GM12878 (cell line): Measurements from ENCODE around the gene PIM2. TPM values are rescaled to one million over a fixed set of nuclear protein-coding genes. Genes with fewer than 3 reads are reported as not detected.

ENCODE experiments used
- ATAC-seq: fragments of 200-7000 bp; cut with Tn5 transposase; 3 replicates; pipeline ENCODE4 v1.9.1; 2020; ENCODE audit warnings: mild to moderate bottlenecking, moderate library complexity
- BruUV-seq: library from RNA; stranded (reverse); fragments of 400-500 nt; replicated peaks from 2 replicates; lab custom pipeline; 2021; lab: Mats Ljungman, UMichigan
- CTCF ChIA-PET: fragments of 300-600 bp; sonication (Branson Sonifier 250); formaldehyde crosslinking; extraction: SDS; loops from one replicate; lab custom pipeline; 2021; ENCODE audit warnings: inconsistent platforms; lab: Yijun Ruan, JAX
- POLR2A ChIA-PET: fragments of 350-600 bp; formaldehyde crosslinking; extraction: SDS; loops from one replicate; lab custom pipeline; 2021; ENCODE audit warnings: inconsistent platforms; lab: Charles Lee
- RAD21 ChIA-PET: fragments of 300-600 bp; sonication (Branson Sonifier 250); formaldehyde crosslinking; loops from one replicate; lab custom pipeline; 2023; ENCODE audit warnings: antibody characterized with exemption; ENCODE audit not compliant: unreplicated experiment; lab: Charles Lee
- SMC1A ChIA-PET: fragments of 300-600 bp; sonication (Branson Sonifier 250); formaldehyde crosslinking; loops from one replicate; lab custom pipeline; 2023; ENCODE audit not compliant: unreplicated experiment, uncharacterized antibody; lab: Charles Lee
- DNase-seq: peaks from one replicate; pipeline ENCODE4 v3.0.0-alpha.2; 2011; ENCODE audit warnings: low read depth, low spot score
- FAIRE-seq: peaks from 3 replicates; lab custom pipeline; 2011; peaks lifted over from hg19 to GRCh38; lab: Jason Lieb, UNC
- H2AFZ ChIP-seq: 2 replicates; pipeline ENCODE4 v1.6.0; 2011; ENCODE audit warnings: low read depth, low read length, control low read depth; ENCODE audit not compliant: control insufficient read depth
- H3K27ac ChIP-seq: 2 replicates; pipeline ENCODE4 v1.5.1; 2011; ENCODE audit warnings: control low read depth; ENCODE audit not compliant: control insufficient read depth, insufficient read depth
- H3K27me3 ChIP-seq, 2 experiments: replicated peaks in 1 of 2; 2 replicates each; pipeline versions ENCODE4 v1.6.0 to v1.6.1; 2011; ENCODE audit warnings: low read length in 1 of 2; ENCODE audit not compliant: control insufficient read depth in 2 of 2, insufficient read depth in 2 of 2
- H3K36me3 ChIP-seq, 2 experiments: 2 replicates each; pipeline ENCODE4 v1.5.1; 2011; ENCODE audit warnings: low read length in 1 of 2; ENCODE audit not compliant: control insufficient read depth in 2 of 2, insufficient read depth in 2 of 2
- H3K4me1 ChIP-seq: 2 replicates; pipeline ENCODE4 v1.6.1; 2011; ENCODE audit warnings: mild to moderate bottlenecking, low read length, moderate library complexity, mixed read lengths; ENCODE audit not compliant: control insufficient read depth, insufficient read depth
- H3K4me2 ChIP-seq: 2 replicates; pipeline ENCODE4 v1.6.0; 2011; ENCODE audit warnings: control low read depth; ENCODE audit not compliant: control insufficient read depth, insufficient read depth
- H3K4me3 ChIP-seq: fragments of 200-600 bp; sonication (generic); 2 replicates; pipeline ENCODE4 v1.5.1; 2016
- H3K79me2 ChIP-seq: 2 replicates; pipeline ENCODE4 v1.6.0; 2011; ENCODE audit warnings: low read length; ENCODE audit not compliant: control insufficient read depth, insufficient read depth
- H3K9ac ChIP-seq: 2 replicates; pipeline ENCODE4 v1.8.0; 2011; ENCODE audit warnings: low read length, control low read depth, mixed read lengths; ENCODE audit not compliant: control insufficient read depth, insufficient read depth
- H3K9me3 ChIP-seq: replicated peaks from 3 replicates; pipeline ENCODE4 v1.5.1; 2011; ENCODE audit warnings: mild to moderate bottlenecking, low read length; ENCODE audit not compliant: control insufficient read depth, insufficient read depth
- H4K20me1 ChIP-seq: 2 replicates; pipeline ENCODE4 v1.6.0; 2011; ENCODE audit not compliant: control insufficient read depth, insufficient read depth
- BCL3 ChIP-seq: IDR thresholded peaks from 2 replicates; pipeline ENCODE4 v1.6.1; 2011; ENCODE audit warnings: borderline replicate concordance, low read depth, mild to moderate bottlenecking, moderate library complexity, low read length; ENCODE audit not compliant: insufficient read depth, poor library complexity, severe bottlenecking
- E2F8 ChIP-seq: fragments of 450-650 bp; IDR thresholded peaks from 2 replicates; pipeline ENCODE4 v1.6.1; 2018; ENCODE audit warnings: mild to moderate bottlenecking, low read depth, moderate library complexity; ENCODE audit not compliant: partially characterized antibody
- EED ChIP-seq: sonication (generic); IDR thresholded peaks from 2 replicates; pipeline ENCODE4 v1.6.1; 2016; ENCODE audit warnings: antibody characterized with exemption, low read depth
- GATAD2B ChIP-seq: fragments of 450-650 bp; conservative IDR thresholded peaks from 2 replicates; pipeline ENCODE4 v1.6.1; 2017; ENCODE audit warnings: low read depth, mild to moderate bottlenecking, moderate library complexity
- HSF1 ChIP-seq: fragments of 150-350 bp; IDR thresholded peaks from 2 replicates; pipeline ENCODE4 v1.6.1; 2014; ENCODE audit warnings: mild to moderate bottlenecking, low read depth, low read length
- KAT2A ChIP-seq: conservative IDR thresholded peaks from 2 replicates; pipeline ENCODE4 v1.6.1; 2011; ENCODE audit warnings: low read depth, low read length; ENCODE audit not compliant: control insufficient read depth
- MTA2 ChIP-seq: fragments of 450-650 bp; IDR thresholded peaks from 2 replicates; pipeline ENCODE4 v1.6.1; 2016; ENCODE audit warnings: low read depth, mild to moderate bottlenecking, moderate library complexity
- PAX5 ChIP-seq: IDR thresholded peaks from 2 replicates; pipeline ENCODE4 v1.6.1; 2011; ENCODE audit warnings: low read depth, low read length, borderline replicate concordance
- SMAD5 ChIP-seq: IDR thresholded peaks from 2 replicates; pipeline ENCODE4 v1.6.1; 2016; ENCODE audit warnings: antibody characterized with exemption, low read depth
- USF1 ChIP-seq: IDR thresholded peaks from 2 replicates; pipeline ENCODE4 v1.6.1; 2011; ENCODE audit warnings: borderline replicate concordance, low read depth, mild to moderate bottlenecking, moderate library complexity, mixed read lengths, low read length; ENCODE audit not compliant: insufficient read depth; ENCODE audit errors: extremely low read length
- YY1 ChIP-seq: IDR thresholded peaks from 2 replicates; pipeline ENCODE4 v1.6.1; 2011; ENCODE audit warnings: low read depth, mild to moderate bottlenecking, low read length
- ZNF592 ChIP-seq: fragments of 450-650 bp; IDR thresholded peaks from 2 replicates; pipeline ENCODE4 v1.6.1; 2017; ENCODE audit warnings: mild to moderate bottlenecking, moderate library complexity
- WGBS: methylation state at CpG from one replicate; pipeline ENCODE4 v1.1.6; 2016; ENCODE audit warnings: low lambda C conversion rate; ENCODE audit not compliant: insufficient replicate concordance, insufficient coverage; ENCODE audit errors: missing lambda C conversion rate; 5-methylcytosine and 5-hydroxymethylcytosine counted together
- in situ Hi-C: fragments of 300-500 bp; cut with MboI; formaldehyde crosslinking; loops from 9 replicates; pipeline ENCODE4 v1.14.3; 2018; ENCODE audit warnings: mixed read lengths
- intact Hi-C: fragments of 100-400 bp; cut with micrococcal nuclease; formaldehyde crosslinking; loops from one replicate; pipeline ENCODE4 v1.14.2; 2022; ENCODE audit not compliant: unreplicated experiment
- polyA plus RNA-seq, 11 experiments: library from polyadenylated mRNA; depleted of rRNA in 4 of 11; unstranded in 6 of 11; stranded (reverse) in 5 of 11; fragments of >200 nt; fragmentation: Nextera tagmentation in 4 of 11; fragmentation: Illumina TruSeq in 1 of 11; extraction: Ambion mirVana in 4 of 11; extraction: Trizol in 1 of 11; gene quantifications; 1 replicate in 1 of 11; 2 replicates in 10 of 11; pipeline versions ENCODE4 v1.2.1 to v1.2.3, GENCODE V29; 2011 to 2016; ENCODE audit warnings: inconsistent platforms in 2 of 11, missing spikeins in 2 of 11, low read depth in 1 of 11
- total RNA-seq, 4 experiments: library from RNA; depleted of rRNA in 3 of 4; stranded (reverse); fragments of >200 nt in 3 of 4; fragmentation: Illumina TruSeq in 1 of 4; extraction: Trizol in 1 of 4; gene quantifications; 2 replicates each; pipeline versions ENCODE4 v1.2.1 to v1.2.3, GENCODE V29; 2013 to 2021

Gene PIM2
- total and polyA plus RNA-seq, 10 of the 15 experiments (the other 5 are each of a cell fraction or from before 2014, with no cell fraction given), result 19.2 to 96.8 (median 32.3) TPM

- no peaks in the 10 kb centered on the region; the same call in 1 of the 2 replicates for H4K20me1 ChIP-seq
- no TSS peak for BruUV-seq
- intact Hi-C loops (loop anchor here (5.0 to 10.0 kb wide), 3 partner anchors 36 to 1756 kb away; partner anchors contain the start of genes SLC35A2 and UBA1), in situ Hi-C loops (loop anchor here (25.0 kb wide), 1 partner anchor 1736 kb away; the partner anchor contains the start of gene CDK16)
- SMC1A ChIA-PET, result no interaction called here
- CTCF ChIA-PET, result interaction anchor here (0.6 to 0.9 kb wide), 2 partner anchors 10 to 57 kb away, joined by 3 read pairs; no protein-coding TSS in a partner anchor
- peaks cover 27% of the 10 kb centered on the region for H3K79me2 ChIP-seq
- 44% methylated on average over 1 of the region's 1 CpG for WGBS
- RAD21 ChIA-PET, result interaction anchor here (1.1 kb wide), 1 partner anchor 11 kb away, joined by 3 read pairs; no protein-coding TSS in a partner anchor
- ATAC-seq, result no peak
- H3K4me1 ChIP-seq, result no peaks in the 10 kb centered on the region
- H2AFZ ChIP-seq, result no peak overlapping the region
- H3K4me3 ChIP-seq, result no peak overlapping the region
- H3K9ac ChIP-seq, result no peak overlapping the region
- no peaks in the 10 kb centered on the region for H3K27me3 ChIP-seq
- no peak overlapping the region for H3K4me2 ChIP-seq
- POLR2A ChIA-PET, result no interaction called here
- H3K36me3 ChIP-seq, result peaks cover 0 to 2% of the 10 kb centered on the region in 2 experiments; a peak in 1 of 4 replicates
- DNase-seq, result no peak
- H3K9me3 ChIP-seq, result no peaks in the 10 kb centered on the region
- no peak overlapping the region for H3K27ac ChIP-seq
- FAIRE-seq, result no peak
- no peak for TF ChIP-seq E2F8
- no peak for TF ChIP-seq BCL3
- no peak for TF ChIP-seq USF1
- TF ChIP-seq SMAD5, result no peak
- no peak for TF ChIP-seq KAT2A
- no peak for TF ChIP-seq PAX5
- TF ChIP-seq ZNF592, result no peak
- no peak for TF ChIP-seq EED
- TF ChIP-seq HSF1, result no peak
- TF ChIP-seq YY1, result no peak
- TF ChIP-seq MTA2, result no peak
- no peak for TF ChIP-seq GATAD2B
These were observed 29.8 kb upstream of the PIM2 start for GRCh38 chrX:48948589-48948988.
